Colon (tissue), 2 donors: ENCODE results near the gene CD99.

Experiments used
- FAIRE-seq: peaks from 2 replicates; lab custom pipeline; 2012; peaks lifted over from hg19 to GRCh38; lab: Jason Lieb, UNC
- donor health status: control.
- donor health status: control.

The CD99 gene, protein sequence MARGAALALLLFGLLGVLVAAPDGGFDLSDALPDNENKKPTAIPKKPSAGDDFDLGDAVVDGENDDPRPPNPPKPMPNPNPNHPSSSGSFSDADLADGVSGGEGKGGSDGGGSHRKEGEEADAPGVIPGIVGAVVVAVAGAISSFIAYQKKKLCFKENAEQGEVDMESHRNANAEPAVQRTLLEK

DNA sequence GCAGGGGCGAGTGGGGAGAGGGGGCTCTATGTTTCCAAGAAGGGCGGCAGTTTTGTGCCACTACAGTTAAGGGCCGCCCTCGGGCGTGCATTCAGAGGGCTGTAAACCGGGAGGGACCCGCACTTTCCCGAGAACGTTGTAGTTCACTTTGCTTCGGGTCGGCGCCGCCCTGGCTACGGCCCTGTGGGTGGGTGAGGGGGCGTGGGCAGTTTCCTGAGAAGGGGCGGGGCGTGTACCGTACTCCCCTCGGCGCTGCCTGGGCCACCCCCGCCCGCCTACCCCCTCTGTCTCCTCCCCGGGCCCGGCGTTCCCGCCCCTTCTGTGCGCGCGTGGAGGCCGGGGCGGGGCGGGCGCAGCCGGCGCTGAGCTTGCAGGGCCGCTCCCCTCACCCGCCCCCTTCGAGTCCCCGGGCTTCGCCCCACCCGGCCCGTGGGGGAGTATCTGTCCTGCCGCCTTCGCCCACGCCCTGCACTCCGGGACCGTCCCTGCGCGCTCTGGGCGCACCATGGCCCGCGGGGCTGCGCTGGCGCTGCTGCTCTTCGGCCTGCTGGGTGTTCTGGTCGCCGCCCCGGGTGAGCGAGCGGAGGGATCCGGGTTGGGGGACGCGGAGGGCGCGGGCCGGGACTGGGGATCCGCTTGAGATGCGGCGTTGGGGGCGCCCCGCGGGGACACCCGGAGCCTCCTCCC lies at the start of gene CD99:
Gene CD99 (plus strand): TSS at position 440 of the 687 bp plus-strand sequence. CDS start 66 bp downstream, at position 506.
- FAIRE-seq, result no peak

DNA sequence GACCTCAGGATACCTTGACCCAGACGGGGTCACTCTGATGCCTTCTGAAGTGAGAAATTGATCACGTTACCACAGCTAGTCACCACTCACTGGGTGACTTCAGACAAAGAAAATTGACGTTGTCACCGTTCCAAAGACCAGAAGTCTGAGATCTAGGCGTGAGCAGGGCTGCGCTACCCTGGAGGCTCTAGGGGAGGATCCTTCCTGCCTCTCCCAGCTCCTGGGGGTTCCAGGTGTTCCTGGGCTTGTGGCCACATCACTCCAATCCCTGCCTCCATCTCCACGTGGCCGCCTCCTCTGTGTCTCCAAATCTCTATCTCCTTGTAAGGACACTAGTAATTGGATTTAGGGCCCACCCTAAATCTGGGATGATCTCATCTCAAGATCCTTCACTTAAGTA lies 48.9 kb upstream of the CD99 start:
- FAIRE-seq, result no peak

DNA sequence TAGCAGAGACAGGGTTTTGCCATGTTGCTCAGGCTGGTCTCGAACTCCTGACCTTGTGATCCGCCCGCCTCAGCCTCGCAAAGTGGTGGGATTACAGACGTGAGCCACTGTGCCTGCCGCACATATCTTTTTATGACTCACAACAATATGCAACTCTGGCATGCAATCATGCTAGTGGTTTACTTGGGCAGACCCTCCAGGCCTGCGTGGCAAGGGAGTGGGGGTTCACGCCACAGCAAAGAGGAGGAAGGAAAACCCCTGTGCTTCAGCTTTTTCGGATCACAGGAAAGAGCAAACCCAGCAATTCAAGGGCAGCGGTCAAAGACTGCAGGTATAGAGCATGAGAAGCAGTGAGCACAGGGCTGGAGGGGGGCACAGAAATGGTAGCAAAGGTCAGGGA lies 48.3 kb upstream of the CD99 start:
- no peak for FAIRE-seq

DNA sequence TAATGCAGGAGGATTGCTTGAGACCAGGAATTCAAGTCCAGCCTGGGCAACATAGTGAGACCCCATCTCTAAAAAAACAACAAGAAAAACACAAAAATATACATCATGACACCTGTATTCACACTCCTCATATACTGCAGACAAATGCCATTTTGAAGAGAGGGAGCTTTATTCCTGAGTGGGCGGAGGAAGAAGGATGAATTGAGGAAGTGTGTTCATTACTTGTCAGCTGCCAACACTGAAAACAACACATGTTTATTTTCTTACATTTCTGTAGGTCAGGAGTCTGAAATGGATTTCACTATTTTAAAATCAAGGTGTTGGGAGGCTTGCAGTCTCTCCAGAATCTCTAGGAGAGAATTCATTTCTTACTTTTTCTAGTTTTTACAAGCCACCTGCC lies 47.2 kb upstream of the CD99 start:
- no peak for FAIRE-seq

DNA sequence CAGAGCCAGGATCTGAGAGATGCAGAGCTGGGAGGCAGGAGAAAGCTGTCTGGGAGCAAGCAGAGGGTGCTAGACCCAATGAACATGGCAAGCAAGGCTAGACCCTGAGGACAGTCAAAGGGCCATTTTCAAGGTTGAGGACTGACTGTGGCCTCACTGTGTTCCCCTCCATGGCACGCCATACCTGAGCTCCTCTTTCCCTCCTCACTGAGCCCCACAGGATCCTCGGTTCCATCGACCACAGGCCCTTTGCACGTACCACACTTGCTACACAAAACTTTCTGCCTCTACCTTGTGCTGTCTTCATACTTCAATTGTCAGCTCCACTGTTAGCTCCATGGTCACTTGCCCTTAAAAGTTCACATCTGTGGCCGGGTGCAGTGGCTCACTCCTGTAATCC lies 45.5 kb upstream of the CD99 start:
- no peak for FAIRE-seq

DNA sequence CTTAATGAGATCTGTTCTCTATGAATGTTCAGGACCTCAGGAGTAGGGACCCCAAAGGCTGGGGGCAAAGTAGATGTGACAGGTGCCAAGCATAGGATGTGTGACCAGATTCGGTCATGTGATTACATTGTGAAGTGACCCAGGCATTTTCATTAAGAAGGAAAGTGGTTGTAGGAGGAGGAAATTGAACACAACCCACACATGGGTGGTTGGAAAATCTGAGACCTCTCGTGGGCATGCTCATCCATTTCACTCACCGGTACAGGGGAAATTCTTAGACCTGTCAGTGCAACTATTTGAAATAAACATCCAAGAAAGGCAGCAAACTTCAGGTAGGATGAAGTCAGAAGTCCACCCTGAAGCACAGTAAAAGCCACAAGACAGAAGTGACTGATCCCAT lies 43.5 kb upstream of the CD99 start:
- no peak for FAIRE-seq

DNA sequence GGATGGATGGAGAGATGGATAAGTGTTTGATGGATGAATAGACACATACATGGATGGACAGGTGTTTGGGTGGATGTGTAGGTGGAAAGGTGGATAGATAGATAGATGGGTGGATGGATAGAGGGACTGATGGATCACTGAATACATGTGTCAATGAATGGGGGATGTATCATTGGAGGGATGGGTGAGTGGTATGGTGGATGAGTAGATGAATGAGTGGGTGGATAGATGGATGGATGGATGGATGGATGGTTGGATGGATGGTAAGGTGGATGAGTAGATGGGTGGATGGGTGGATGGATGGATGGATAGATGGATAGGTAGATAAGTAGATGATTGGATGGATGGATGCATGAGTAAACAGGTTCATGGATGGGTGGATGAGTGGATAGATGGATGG lies 41.1 kb upstream of the CD99 start:
- no peak for FAIRE-seq

DNA sequence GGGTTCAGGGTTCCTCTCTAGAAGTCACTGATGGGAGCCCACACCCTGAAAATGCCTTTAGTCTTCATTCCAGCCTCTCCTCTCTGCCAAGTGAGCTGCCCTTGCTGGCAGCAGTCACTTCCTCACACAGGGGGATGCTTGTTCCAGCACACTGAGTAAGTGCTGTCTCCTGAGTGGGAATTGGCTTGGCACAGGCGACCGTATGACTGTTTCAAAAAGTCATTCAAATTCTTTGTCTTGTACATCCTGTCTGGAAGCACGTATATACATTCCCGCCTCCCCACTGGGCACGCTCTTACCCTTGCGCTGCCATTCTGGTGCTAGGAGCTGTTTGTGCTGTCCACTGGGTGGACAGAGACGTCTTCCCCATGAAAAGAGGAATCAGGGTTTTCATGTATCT lies 40.2 kb upstream of the CD99 start:
- FAIRE-seq, result no peak

DNA sequence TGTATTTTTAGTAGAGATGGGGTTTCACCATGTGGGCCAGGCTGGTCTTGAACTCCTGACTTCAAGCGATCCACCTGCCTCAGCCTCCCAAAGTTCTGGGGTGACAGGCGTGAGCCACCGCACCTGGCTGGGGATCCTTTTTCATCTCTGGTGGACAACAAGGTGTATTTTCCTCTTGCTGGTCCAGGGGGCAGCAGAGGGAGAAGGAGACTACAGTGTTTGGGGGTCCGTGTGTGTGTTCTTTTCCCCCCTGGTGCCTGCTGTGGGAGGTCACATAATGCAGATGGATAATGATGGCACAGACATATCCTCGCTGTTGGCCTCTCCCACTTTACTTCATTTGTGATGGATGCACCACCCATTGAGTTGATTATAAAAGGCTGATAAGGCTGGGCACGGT lies 39.0 kb upstream of the CD99 start:
- no peak for FAIRE-seq

DNA sequence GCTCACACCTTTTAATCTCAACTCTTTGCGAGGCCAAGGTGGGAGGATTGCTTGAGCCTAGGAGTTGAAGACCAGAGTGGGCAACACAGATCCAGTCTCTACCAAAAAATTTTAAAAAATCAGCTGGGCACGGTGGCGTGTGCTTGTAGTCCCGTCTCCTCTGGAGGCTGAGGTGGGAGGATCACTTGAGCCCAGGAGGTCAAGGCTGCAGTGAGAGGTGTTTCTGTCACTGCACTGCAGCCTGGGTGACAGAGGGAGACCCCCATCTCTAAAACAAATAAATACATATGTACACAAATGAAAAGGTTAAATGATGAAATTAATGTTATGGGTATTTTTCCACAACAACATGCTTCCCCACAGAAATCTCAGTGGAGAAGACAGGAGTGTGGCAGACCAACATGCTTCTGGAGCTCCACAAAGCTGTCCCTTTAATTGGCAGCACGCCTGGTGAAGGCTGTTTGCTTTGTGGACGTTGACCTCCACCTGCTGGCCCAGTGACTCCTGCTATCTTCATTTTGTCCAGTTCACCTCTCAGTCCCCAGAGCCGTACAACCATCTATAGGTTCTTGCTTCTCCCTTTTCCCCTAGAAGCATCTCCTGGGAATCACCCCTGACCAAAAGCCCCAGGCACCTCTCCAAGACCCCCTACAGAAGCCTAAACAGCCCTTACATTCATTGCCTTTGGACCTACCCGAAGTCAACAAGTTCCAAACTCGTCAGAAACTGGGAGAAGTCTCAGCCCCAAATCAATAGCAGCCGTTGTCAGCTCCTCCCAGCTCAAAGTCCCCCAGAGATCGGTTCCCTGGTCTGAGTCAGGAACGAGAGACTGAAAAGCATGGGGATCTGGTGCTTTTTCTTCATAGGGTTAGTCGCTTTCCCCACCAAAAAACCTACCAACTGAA lies 36.4 kb upstream of the CD99 start:
- FAIRE-seq, result no peak

DNA sequence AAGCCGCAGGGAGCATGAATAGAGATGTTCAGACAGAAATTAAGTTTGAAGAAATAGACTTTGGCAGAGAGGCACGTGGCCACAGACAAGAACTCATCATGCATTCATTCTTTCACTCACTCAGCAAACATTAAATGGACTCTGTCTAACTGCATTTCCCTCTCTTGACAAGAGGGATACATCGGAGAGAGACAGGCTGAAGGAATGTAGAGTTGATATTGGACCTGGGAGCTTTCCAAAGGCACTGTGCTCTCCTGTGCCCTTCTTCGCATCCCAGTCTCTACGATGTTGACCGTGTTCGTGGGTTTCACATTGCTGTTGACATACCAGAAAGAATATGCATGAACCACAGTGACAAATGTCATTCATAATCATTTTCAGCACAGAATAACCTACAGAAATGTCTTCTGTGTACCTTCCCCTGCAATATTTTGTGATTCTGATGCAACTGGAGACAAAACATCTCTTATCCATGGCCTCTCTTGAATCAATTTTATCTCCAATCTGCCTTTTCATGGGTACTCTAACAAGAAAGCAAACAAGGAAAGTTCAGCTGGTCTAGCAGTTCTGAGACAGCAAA lies 34.7 kb upstream of the CD99 start:
- FAIRE-seq, result no peak

DNA sequence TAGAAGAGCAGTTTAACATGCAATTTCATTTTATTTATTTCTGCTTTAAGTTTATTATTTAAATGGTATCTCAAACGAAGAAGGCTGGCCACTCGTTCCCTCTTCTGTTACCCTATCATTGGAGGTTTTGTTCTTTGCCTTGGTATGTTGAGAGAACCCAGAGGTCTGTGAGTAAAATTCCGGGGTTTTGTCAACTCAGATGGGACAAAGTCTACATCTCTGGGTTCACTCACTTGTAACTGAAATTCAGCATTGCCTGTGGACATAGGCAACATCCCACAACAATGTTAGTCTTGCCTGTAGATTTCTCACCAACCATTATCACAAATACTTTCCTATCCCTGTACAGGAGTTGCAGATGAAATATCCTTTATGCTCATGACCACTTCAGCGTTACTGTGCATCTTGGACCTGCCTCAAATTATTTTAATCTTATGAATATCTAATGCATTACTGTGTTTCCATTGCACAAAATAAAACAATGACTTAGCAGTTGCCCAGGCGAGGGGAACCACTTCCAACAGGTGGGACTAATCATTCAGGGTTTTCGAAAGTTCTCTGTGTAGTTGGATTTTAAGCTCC lies 33.5 kb upstream of the CD99 start:
- no peak for FAIRE-seq

DNA sequence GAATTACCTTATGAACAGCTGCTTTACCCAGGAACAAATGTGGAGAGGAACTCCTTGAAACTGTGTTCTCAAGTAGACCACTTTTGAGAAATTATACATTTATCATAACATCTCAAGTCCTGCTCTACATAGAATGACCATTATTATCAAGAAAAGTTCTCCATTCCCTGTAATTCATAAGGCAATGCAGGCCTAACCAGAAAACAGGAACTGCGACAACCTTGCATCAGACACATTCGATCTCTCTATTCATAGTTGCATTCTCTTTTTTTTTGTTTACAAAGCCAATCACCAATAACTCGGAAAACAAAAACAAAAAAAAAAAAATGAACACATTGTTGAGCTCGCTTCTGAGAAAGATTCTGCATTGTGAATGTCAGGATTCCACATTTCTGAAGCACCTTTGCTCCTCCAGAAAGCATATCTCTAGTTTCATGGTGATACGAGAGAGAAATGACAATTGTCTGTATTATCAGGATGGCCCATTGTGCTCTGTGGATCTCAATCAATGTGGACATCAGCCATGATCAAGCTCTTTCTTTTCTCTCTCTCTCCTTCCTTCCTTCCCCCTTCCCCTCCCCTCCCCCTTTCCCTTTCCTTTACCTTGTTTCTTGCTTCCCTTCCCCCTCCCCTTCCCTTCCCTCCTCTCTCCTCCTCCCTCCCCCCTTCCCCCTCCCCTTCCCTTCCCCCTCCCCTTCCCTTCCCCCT lies 32.4 kb upstream of the CD99 start:
- no peak for FAIRE-seq

DNA sequence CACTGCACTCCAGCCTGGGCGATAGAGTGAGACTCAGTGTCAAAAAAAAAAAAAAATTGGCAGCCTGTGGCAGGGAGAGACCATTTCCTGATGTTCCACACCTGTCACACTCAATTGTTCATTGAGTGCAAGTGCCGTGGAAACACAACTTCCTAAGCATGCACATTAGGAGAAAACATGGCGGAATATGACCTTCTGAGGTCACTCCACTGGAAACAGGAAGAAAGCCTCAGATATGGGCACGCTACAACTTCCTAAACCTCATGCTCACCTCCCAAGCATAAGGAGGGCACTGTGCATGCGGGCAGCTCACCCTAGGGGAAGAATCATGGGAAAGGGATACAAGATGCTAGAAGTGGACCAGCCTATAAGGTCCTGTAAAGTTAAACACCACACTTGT lies 28.5 kb upstream of the CD99 start:
- no peak for FAIRE-seq

DNA sequence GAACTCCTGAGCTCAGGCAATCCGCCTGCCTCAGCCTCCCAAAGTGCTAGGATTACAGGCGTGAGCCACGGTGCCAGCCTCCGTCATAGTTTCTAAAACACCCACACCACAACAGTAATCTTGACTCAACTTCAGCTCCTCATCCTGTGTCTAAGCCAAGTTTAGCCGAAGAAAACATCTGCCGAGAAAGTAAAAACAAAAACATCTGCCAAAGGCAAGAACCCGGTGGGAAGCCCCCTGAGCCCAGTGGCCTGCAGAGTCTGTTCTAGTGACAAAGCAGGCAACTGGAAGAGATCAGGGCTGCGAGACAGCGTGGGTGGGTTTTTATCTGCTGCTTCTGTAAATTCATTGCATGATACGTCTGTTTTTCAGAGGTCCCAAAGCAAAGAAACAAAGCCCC lies 26.6 kb upstream of the CD99 start:
- no peak for FAIRE-seq

DNA sequence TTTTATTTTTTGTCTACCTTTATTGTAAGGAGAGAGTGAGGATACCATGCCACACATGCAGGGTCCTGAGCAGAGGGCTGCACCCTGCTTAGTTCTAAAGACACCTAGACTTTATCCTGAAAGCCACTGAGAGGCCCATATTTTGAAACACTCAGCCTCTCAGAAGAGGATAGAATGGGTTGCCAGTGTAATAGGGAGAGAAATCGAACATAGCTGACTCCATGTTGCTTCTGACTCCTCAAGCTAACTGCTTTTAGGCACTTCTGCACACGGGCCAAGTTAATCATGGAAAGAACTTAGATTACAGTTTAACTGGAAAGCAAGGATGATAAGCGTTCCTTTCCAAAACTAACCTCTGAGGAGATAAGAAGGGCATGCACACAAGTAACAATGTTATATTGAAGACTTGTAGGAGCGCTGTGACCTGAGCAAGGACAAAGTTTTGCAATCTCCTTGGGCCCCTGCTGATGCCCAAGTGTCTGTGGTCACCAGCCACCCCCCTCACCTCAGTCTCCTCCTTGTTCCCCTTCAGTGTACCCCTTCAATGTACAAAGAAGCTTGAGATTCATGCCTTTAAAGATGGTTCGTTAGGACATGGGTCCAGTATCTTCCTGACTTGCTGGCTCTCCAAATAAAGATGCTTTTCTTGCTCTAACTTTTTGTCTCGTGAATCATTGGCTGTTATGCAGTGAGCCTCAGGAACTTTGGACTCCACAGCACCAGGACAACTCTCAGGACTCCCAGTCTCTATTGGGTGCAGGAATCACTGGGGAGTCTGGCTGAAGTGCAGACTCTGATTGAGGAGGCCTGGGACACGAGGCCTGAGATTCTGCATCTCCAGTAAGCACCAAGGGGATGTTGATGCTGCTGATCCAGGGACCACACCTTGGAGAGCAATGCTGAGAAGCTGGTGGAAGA lies 25.4 kb upstream of the CD99 start:
- FAIRE-seq, result no peak

DNA sequence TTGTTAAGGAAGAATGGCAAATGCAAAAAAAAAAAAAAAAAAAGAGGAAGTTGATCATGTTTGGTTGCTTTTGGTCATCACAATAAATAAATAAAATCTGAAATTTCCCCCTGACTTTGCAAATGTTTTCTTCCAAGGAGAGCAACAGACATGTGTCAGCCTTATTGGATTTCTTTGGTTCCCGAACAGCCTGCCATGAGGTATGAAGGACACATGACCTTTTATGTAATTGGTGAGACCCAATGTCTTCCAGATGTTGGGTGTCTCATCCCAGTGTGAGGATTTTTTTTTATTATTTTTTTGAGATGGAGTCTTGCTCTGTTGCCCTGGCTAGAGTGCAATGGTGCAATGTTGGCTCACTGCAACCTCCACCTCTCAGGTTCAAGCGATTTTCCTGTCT lies 24.6 kb upstream of the CD99 start:
- FAIRE-seq, result no peak

DNA sequence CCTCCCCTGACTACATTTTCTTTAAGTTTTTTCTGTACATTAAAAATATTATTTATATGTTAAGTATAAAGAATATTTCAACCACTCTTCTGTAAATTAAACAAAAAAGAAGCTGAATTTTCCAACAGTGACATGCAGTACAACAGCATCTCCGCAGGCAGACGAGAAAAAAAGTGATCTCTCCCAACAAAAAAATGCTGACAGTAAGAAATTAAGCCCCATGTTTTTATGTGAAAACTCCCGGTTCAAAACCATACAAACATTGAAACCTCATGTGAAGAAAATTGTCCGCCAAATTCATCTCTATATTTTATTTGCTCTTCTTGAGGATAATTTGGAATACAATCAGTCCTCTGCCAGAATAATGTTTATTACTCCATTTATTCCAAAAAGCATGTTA lies 20.1 kb upstream of the CD99 start:
- no peak for FAIRE-seq

DNA sequence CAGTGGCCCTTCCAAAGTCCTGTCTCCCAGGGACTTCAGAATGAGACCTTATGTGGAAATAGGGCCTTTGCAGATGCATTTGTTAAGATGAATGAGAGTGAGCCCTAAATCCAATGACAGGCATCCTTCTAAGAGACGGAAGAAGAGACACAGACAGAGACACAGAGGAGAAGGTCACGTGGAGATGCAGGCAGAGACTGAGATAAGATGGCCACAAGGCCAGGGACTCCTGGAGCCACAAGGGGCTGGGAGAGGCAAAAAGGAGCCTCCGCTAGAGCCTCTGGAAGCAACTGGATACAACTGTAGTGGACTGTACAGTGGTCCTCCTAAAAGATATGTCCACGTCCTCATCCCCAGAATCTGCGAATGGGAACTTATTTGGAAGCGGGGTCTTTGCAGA lies 19.0 kb upstream of the CD99 start:
- FAIRE-seq, result no peak

DNA sequence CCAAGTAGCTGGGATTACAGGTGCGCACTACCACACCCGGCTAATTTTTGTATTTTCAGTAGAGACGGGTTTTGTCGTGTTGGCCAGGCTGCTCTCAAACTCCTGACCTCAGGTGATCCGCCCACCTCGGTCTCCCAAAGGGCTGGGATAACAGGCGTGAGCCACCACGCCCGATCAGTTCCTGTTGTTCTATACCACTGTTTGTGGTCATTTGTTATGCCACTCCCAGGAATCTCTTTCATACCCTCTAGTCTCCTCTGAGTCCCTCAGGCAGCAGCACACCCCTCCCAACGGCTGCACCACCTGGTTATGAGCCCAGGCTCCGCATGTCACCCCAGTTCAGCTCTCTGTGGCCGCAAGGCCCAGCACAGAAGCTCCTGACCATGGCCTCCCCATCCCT lies 17.5 kb upstream of the CD99 start:
- FAIRE-seq, result no peak
